Uterus (tissue), 2 donors: ENCODE results near the gene UBE2C.

Experiments
- POLR2A ChIP-seq, 2 donors: fragments of 450-650 bp; IDR thresholded peaks; one replicate each; pipeline ENCODE4 v1.6.1; 2016; ENCODE audit warnings: antibody characterized with exemption in 2 of 2, mild to moderate bottlenecking in 1 of 2, moderate library complexity in 1 of 2
- TF ChIP-seq, protein P1 (sequence below), 4 experiments: fragments of 200-600 bp in 2 of 4; fragments of 450-650 bp in 2 of 4; sonication (generic) in 2 of 4; IDR thresholded peaks; one replicate each; pipeline ENCODE4 v1.5.1; 2016 to 2019; ENCODE audit warnings: antibody characterized with exemption in 4 of 4, mild to moderate bottlenecking in 2 of 4, moderate library complexity in 1 of 4

DNA sequence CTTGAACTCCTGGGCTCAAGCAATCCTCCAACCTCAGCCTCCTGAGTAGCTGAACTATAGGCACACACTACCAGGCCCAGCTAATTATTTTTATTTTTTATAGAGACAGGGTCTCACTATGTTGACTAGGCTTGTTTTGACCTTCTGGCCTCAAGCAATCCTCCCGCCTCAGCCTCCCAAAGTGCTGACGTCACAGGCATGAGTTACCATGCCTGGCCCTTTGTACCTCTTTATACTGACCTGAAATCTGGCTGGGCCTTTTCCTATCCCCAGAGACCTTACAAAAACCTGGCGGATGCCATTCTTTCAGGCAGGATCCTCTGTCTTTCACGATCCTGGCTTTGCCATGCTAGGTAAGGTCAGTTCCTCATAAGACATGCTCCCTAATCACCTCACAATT, 32.3 kb upstream of the UBE2C start:
- TF ChIP-seq, protein P1, sequence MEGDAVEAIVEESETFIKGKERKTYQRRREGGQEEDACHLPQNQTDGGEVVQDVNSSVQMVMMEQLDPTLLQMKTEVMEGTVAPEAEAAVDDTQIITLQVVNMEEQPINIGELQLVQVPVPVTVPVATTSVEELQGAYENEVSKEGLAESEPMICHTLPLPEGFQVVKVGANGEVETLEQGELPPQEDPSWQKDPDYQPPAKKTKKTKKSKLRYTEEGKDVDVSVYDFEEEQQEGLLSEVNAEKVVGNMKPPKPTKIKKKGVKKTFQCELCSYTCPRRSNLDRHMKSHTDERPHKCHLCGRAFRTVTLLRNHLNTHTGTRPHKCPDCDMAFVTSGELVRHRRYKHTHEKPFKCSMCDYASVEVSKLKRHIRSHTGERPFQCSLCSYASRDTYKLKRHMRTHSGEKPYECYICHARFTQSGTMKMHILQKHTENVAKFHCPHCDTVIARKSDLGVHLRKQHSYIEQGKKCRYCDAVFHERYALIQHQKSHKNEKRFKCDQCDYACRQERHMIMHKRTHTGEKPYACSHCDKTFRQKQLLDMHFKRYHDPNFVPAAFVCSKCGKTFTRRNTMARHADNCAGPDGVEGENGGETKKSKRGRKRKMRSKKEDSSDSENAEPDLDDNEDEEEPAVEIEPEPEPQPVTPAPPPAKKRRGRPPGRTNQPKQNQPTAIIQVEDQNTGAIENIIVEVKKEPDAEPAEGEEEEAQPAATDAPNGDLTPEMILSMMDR (IDR thresholded peaks at IDR 0.05) = no peak
- TF ChIP-seq POLR2A (IDR thresholded peaks at IDR 0.05) = no peak
